GM19372 (cell line): ENCODE results near the gene TRPT1.

Experiments used
- ATAC-seq: cut with Tn5 transposase; IDR thresholded peaks from one replicate; pipeline ENCODE4 v1.9.1; 2021; ENCODE audit warnings: mild to moderate bottlenecking, low read depth, moderate library complexity; ENCODE audit not compliant: unreplicated experiment

TRPT1 gene

GRCh38 chr11:64232182-64232966, 6.4 kb upstream of the TRPT1 start:
- ATAC-seq, result no peak

GRCh38 chr11:64231546-64231945, 5.6 kb upstream of the TRPT1 start:
- no peak for ATAC-seq

GRCh38 chr11:64230985-64231365, 5.0 kb upstream of the TRPT1 start:
- ATAC-seq, result no peak

GRCh38 chr11:64230171-64230984, 4.4 kb upstream of the TRPT1 start, which contains the start of gene DNAJC4:
Gene DNAJC4 (plus strand): TSS chr11:64230548. CDS start chr11:64230855, 307 bp downstream.
- ATAC-seq, result peak; percentile 50

- ATAC-seq, result no peak
These were observed 3.8 kb upstream of the TRPT1 start for GRCh38 chr11:64229744-64230170.

GRCh38 chr11:64229090-64229743, 3.2 kb upstream of the TRPT1 start:
- no peak for ATAC-seq

- no peak for ATAC-seq
These were observed 1.5 kb upstream of the TRPT1 start for GRCh38 chr11:64227405-64227956.

- ATAC-seq, result no peak
These were observed 593 bp upstream of the TRPT1 start for GRCh38 chr11:64226507-64227051.

GRCh38 chr11:64224891-64225607, 937 bp downstream of the TRPT1 start:
- no peak for ATAC-seq

GRCh38 chr11:64224151-64224890, 1.7 kb downstream of the TRPT1 start:
- ATAC-seq, result no peak

- ATAC-seq, result no peak
These were observed 2.9 kb downstream of the TRPT1 start for GRCh38 chr11:64223001-64223651.

GRCh38 chr11:64222651-64223000, 3.4 kb downstream of the TRPT1 start:
- ATAC-seq, result no peak

GRCh38 chr11:64220798-64221197, 5.2 kb downstream of the TRPT1 start:
- no peak for ATAC-seq

GRCh38 chr11:64220271-64220670, 5.7 kb downstream of the TRPT1 start:
- no peak for ATAC-seq

GRCh38 chr11:64219755-64220154, 6.2 kb downstream of the TRPT1 start:
- no peak for ATAC-seq

GRCh38 chr11:64219354-64219684, 6.7 kb downstream of the TRPT1 start:
- ATAC-seq, result no peak

- ATAC-seq, result no peak
These were observed 7.2 kb downstream of the TRPT1 start for GRCh38 chr11:64218628-64219353.

GRCh38 chr11:64216879-64217278, 9.1 kb downstream of the TRPT1 start:
- ATAC-seq, result no peak
